Cerebellar nuclear complex (tissue), 1 donor: ENCODE results near the gene ARHGAP36.

Experiments used
- DNase-seq, 2 experiments: peaks; one replicate each; lab custom pipeline; 2025; lab: John Stamatoyannopoulos, UW

ARHGAP36 gene, protein sequence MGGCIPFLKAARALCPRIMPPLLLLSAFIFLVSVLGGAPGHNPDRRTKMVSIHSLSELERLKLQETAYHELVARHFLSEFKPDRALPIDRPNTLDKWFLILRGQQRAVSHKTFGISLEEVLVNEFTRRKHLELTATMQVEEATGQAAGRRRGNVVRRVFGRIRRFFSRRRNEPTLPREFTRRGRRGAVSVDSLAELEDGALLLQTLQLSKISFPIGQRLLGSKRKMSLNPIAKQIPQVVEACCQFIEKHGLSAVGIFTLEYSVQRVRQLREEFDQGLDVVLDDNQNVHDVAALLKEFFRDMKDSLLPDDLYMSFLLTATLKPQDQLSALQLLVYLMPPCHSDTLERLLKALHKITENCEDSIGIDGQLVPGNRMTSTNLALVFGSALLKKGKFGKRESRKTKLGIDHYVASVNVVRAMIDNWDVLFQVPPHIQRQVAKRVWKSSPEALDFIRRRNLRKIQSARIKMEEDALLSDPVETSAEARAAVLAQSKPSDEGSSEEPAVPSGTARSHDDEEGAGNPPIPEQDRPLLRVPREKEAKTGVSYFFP

GRCh38 chrX:131058136-131058868, at the start of gene ARHGAP36:
ARHGAP36 (plus strand) TSS chrX:131058346; CDS start chrX:131081666, 23,320 bp downstream.
- DNase-seq: no peak

DNA sequence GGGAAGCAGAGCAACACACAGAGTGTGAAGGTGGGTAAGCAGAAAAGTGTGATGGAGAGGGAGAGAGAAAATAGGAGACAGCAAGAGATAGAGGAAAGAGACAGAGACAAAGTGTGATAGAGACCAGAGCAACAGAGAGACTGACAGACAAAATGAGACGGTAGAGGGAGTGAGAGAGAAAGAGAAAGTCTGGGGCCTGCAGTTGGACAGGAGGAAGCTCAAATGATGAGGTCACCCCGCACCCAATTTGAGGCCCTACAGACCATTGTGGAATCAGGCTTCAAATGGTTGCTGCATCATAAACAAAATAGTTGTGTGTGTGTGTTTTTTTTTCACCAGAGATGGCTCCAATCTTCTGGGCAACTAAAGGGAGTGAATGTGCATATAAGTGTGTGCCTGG, 48.0 kb upstream of the ARHGAP36 start:
- no peak for DNase-seq

DNA sequence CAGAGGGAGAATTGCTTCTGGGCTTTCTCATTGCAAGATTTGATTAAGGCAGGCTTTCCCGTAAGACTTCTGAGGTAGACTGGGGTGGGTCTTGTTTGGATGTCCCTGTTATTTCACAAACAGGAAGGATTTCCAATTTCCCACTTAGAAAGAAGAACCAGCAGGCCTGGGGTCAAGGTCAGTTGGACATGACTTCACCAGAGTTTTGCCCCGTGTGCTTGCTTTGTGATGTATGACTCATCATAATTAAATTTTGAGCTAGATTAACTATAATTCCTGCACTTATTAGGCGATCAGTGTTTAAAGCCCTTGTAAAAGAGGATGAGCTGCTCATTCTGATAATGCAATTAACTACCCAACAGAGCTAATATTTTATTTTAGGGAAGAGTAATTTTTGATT, 32.8 kb upstream of the ARHGAP36 start:
- no peak for DNase-seq

GRCh38 chrX:131032354-131033230, 25.6 kb upstream of the ARHGAP36 start:
- DNase-seq: no peak

GRCh38 chrX:131034063-131034462, 24.1 kb upstream of the ARHGAP36 start:
- no peak for DNase-seq

DNA sequence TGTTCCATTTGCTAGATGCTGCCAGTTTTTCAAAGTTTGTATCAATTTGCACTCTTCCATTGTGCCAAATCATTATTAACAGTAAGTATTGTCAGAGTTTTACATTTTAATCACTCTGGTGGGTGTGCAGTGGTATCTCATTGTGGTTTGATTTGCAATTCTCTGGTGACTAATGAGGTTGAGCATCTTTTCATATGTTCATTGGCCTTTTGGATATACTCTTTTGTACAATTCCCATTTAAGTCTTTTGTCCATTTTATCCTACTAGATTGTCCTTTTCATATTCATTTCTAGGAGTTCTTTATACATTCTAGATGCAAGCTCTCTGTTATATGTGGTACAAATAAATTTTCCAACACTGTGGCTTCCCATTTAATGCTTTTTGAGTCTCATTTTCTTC, 17.4 kb upstream of the ARHGAP36 start:
- DNase-seq: no peak

GRCh38 chrX:131041667-131042066, 16.5 kb upstream of the ARHGAP36 start:
- DNase-seq: no peak

GRCh38 chrX:131045726-131046125, 12.4 kb upstream of the ARHGAP36 start:
- DNase-seq: no peak

GRCh38 chrX:131046596-131046995, 11.6 kb upstream of the ARHGAP36 start:
- DNase-seq: no peak

GRCh38 chrX:131047180-131047579, 11.0 kb upstream of the ARHGAP36 start:
- DNase-seq: no peak

GRCh38 chrX:131053076-131053475, 5.1 kb upstream of the ARHGAP36 start:
- DNase-seq: no peak

GRCh38 chrX:131054906-131055305, 3.2 kb upstream of the ARHGAP36 start:
- DNase-seq: no peak

DNA sequence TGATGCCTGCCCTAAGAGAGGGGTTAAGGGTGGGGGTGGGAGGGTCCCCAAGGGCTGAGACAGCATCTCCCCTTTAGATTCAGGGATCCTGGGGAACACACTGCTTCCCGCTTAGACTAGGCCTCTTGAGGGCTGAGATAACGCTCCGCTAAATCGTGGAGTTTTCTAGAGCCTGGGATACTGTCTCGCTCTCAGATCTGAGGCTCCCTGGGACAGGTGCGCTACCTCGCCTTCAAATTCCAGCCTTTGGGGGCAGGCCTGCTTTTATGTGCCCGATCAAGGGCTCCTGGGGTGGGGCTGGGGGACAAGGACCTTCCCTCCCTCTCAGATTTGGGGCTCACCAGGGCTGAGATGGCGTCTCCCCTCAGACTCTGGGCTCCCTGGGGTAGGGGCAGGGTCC, 440 bp upstream of the ARHGAP36 start:
- no peak for DNase-seq

GRCh38 chrX:131059246-131059645, 1.1 kb downstream of the ARHGAP36 start:
- DNase-seq: no peak

- no peak for DNase-seq
Observed at GRCh38 chrX:131060147-131060546, 2.0 kb downstream of the ARHGAP36 start.

- no peak for DNase-seq
Observed at GRCh38 chrX:131061306-131061705, 3.2 kb downstream of the ARHGAP36 start.

DNA sequence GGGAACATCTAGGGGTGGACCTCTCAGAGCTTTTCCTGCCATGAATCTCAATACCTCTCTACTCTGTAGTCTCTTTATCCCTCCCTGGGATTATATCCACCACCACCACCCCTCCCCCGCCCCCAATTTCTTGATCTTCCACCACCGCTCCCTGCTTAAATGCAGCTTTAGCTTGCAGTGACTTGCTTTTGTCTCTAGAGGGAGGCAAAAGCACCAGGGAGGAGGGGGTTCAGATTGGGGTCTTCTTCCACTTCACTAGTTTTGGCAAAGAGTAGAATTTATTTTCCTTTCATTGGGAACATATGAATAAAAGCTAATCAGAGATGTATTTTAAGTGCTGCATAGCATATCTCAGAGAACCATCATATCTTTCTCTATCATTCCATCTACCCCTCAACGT, 5.5 kb downstream of the ARHGAP36 start:
- DNase-seq: no peak

DNA sequence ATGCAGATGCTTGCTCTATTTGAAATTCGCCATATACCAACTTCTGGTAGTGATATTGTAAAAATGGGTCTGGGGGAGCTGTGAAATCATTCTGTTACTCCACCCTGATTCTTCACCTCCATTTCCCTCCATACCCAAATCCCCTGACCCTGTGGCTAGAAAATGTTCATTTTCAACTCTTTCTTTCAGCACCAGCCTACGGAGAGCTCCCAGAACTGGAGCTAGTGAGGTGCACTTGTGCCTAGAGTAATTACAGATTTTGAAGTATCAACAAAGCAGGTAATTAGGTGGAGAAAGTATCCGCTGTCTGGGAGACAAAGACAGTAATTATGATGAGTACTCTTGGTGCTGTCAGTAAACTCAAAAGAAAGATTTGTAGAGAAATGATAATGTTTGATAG, 8.1 kb downstream of the ARHGAP36 start:
- DNase-seq: no peak

DNA sequence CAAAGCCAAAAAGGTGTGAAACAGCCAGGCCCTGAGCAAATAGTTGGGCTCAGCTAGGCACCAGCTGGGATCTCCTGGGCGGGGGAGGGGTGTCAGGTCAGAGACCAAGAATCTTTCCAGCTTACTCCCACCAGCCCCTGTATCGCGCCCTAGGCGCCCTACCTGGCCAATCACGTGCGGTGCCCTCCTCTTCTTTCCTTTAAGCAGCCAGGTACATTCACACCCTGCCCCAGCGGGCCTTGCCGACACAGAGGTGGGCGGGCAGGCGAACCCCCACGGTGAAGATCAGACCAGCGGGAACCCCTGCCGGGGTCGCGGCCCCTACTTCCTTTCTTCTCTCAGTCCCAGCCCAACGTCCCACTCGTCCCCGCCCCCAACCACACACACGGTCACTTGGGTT, 9.1 kb downstream of the ARHGAP36 start:
- DNase-seq: no peak

DNA sequence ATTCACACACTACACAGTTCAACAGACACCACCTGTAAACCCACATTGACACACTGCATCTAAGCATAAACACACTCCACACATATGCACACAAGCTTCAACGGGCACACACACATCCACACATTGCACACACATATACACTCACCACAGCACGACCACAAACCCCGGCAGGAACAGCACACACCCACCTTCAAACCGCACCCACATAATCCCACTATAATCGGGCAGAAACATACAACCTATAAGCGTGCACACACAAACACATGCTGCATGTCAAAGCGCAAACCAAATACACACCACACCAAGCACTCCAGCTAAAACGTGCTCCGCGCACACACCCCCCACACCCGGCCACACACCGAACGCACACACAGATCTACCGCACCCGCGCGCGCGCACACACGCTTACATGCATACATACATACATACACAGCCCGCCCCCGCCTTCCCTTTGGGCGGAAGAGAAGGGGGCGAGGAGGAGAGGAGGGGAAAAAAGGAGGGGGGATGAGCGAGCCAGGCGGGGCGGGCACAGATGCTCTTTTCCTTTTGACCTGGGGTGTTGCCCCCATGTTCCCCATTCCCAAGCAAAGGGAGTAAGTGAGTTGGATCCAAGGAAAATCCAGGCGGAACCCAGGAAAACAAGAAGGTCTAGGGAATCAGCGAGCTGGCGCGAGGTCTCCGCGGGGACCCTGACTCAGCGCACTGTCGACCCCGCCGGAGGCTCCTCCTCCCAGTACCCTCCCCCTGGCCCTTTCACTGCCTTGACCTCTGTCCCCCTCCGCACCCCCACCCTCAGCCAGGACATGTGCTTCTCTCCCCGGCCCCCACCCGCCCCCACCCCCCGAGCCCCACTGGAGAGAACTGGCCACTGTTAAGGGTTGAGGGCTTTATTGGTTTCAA, 9.9 kb downstream of the ARHGAP36 start:
- no peak for DNase-seq
